Lower leg skin (tissue), 3 donors: Measurements from ENCODE around the gene MAB21L2.

ENCODE experiments used
- CTCF ChIP-seq, 3 donors: fragments of 450-650 bp; IDR thresholded peaks; one replicate each; pipeline ENCODE4 v1.5.1; 2016; ENCODE audit warnings: antibody characterized with exemption in 3 of 3, mild to moderate bottlenecking in 3 of 3, moderate library complexity in 2 of 3
- POLR2A ChIP-seq, 2 donors: fragments of 450-650 bp; IDR thresholded peaks; one replicate each; pipeline ENCODE4 v1.6.1; 2016 to 2017; ENCODE audit warnings: antibody characterized with exemption in 2 of 2, mild to moderate bottlenecking in 1 of 2, moderate library complexity in 1 of 2

- TF ChIP-seq POLR2A (IDR thresholded peaks at IDR 0.05) (no peak), CTCF (IDR thresholded peaks at IDR 0.05) (no peak)
Observed at GRCh38 chr4:150600812-150601445, 19.0 kb downstream of the MAB21L2 start.
